Measurements from ENCODE around the gene RASSF9. TPM values are rescaled to one million over a fixed set of nuclear protein-coding genes. Genes with fewer than 3 reads are reported as not detected.

Gene RASSF9
- polyA plus RNA-seq, 6 donors from 2014 or later: not detected

GRCh38 chr12:85805654-85806053, 30.6 kb downstream of the RASSF9 start:
- H3K27ac Mint-ChIP-seq: no peak overlapping the region
- H3K36me3 Mint-ChIP-seq: no peaks in the 10 kb centered on the region
- no peak overlapping the region for H3K4me3 Mint-ChIP-seq
- ATAC-seq (ENCODE audit: low read depth in 2 of 2) (no peak), DNase-seq (no peak)
- no peaks in the 10 kb centered on the region for H3K27me3 Mint-ChIP-seq
- H3K9me3 Mint-ChIP-seq: peaks cover 0 to 2% (median 0%) of the 10 kb centered on the region in 7 donors
- no peaks in the 10 kb centered on the region for H3K4me1 Mint-ChIP-seq

- peaks cover 0 to 2% (median 0%) of the 10 kb centered on the region in 7 donors for H3K9me3 Mint-ChIP-seq
- H3K4me3 Mint-ChIP-seq: no peak overlapping the region
These were observed 31.5 kb downstream of the RASSF9 start for GRCh38 chr12:85804663-85805062.

DNA sequence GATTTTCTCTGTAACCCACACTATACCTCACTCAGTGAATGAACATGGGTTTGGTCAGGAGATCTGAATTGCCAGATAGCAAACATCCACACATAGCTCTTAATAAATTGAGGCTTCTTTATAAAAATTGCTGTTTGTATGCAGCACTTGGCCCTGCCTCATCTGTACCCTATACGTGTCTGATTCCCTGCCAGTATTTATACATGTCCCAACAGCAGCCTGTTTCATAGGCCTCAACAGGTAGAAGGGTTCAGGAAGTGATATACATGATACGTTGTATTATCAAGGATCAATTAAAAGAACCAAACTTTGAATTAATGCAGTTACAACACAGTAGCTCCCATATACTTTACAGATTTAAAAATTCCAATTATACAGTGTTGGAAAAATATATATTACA, 32.3 kb downstream of the RASSF9 start:
- Mint-ChIP-seq H3K27me3 (no peaks in the 10 kb centered on the region), H3K4me1 (no peaks in the 10 kb centered on the region), H3K9me3 (peaks cover 0 to 2% (median 0%) of the 10 kb centered on the region in 7 donors), H3K27ac (no peak overlapping the region), H3K4me3 (no peak overlapping the region), H3K36me3 (no peaks in the 10 kb centered on the region)
- DNase-seq (no peak), ATAC-seq (ENCODE audit: low read depth in 2 of 2) (no peak)

More at GRCh38 chr12:85804663-85805062, 31.5 kb downstream of the RASSF9 start:
- peak overlapping the region in 1 of 6 donors; percentile 50 for H3K27ac Mint-ChIP-seq
- ATAC-seq (ENCODE audit: low read depth in 2 of 2): no peak
- H3K27me3 Mint-ChIP-seq: no peaks in the 10 kb centered on the region
- H3K36me3 Mint-ChIP-seq: no peaks in the 10 kb centered on the region
- DNase-seq: no peak
- H3K4me1 Mint-ChIP-seq: no peaks in the 10 kb centered on the region

GRCh38 chr12:85803231-85803630, 33.0 kb downstream of the RASSF9 start:
- no peaks in the 10 kb centered on the region for H3K27me3 Mint-ChIP-seq
- H3K4me1 Mint-ChIP-seq: no peaks in the 10 kb centered on the region
- H3K9me3 Mint-ChIP-seq: peaks cover 0 to 2% (median 0%) of the 10 kb centered on the region in 7 donors
- H3K4me3 Mint-ChIP-seq: no peak overlapping the region
- DNase-seq (no peak), ATAC-seq (ENCODE audit: low read depth in 2 of 2) (no peak)
- no peaks in the 10 kb centered on the region for H3K36me3 Mint-ChIP-seq
- H3K27ac Mint-ChIP-seq: no peak overlapping the region

DNA sequence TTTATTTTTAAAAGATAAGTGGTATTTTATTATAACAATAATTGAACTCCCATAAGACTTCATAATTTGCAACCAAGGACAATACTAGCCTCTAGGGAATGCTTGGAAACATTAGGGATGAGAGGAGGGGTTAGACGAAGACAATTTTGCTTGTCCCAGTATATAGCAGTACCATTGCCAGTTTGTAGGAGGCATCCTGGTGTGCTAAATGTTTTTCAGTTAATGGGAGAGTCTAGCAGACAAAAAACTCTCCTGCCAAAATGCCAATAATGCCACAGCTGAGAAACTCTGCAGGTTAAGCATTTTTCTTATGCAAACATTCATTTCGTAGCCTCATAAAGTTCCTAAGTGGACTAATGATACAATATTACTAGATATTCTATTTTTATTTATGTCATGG, 38.1 kb downstream of the RASSF9 start:
- ATAC-seq (ENCODE audit: low read depth in 2 of 2): no peak
- Mint-ChIP-seq H3K4me3 (no peak overlapping the region), H3K27ac (no peak overlapping the region), H3K4me1 (no peaks in the 10 kb centered on the region), H3K36me3 (no peaks in the 10 kb centered on the region), H3K9me3 (no peaks in the 10 kb centered on the region), H3K27me3 (no peaks in the 10 kb centered on the region)
- DNase-seq: no peak

DNA sequence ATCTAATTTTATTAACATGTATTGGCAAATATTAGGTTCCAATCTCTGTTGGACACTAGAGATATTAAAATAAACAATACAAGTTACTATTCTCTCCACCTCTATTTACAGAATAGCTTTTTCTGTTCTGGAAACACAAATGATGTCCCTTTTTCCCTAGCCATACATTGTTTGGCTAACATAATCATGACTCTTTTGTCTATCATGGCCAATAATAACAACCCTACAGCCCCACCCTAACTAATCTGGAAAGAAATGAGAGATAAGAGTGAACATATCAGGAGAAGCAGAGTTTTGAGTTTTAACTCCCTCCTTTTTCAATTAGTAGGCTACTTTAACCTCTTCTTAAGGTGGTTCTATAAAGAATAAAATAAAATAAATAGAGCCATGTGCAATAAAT, 40.2 kb downstream of the RASSF9 start:
- no peaks in the 10 kb centered on the region for H3K27me3 Mint-ChIP-seq
- H3K9me3 Mint-ChIP-seq: no peaks in the 10 kb centered on the region
- ATAC-seq (ENCODE audit: low read depth in 2 of 2): no peak
- DNase-seq: no peak
- no peaks in the 10 kb centered on the region for H3K36me3 Mint-ChIP-seq
- H3K27ac Mint-ChIP-seq: no peak overlapping the region
- H3K4me3 Mint-ChIP-seq: no peak overlapping the region
- no peaks in the 10 kb centered on the region for H3K4me1 Mint-ChIP-seq

DNA sequence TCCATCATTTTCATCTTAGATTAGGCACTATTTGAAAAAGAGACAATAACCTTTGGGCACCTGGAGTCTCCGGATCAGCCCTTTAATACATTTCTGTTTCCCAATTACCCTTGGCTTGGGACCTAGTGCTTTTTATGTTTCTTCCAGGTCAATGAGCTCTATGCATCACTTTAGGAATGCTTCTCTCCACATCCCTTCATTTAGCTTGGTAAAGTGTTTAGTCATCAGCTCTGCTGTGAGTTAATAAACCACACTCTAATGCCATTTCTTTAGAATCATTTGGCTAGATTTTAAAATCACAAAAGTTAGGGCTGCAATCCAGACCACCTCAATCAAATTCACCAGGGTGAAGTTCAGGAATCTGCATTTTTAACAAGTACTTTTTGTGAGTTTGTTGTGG, 41.7 kb downstream of the RASSF9 start:
- Mint-ChIP-seq H3K36me3 (no peaks in the 10 kb centered on the region), H3K27me3 (no peaks in the 10 kb centered on the region), H3K27ac (no peak overlapping the region), H3K4me1 (no peaks in the 10 kb centered on the region), H3K9me3 (peaks cover 0 to 3% (median 0%) of the 10 kb centered on the region in 7 donors), H3K4me3 (no peak overlapping the region)
- DNase-seq (no peak), ATAC-seq (ENCODE audit: low read depth in 2 of 2) (no peak)

DNA sequence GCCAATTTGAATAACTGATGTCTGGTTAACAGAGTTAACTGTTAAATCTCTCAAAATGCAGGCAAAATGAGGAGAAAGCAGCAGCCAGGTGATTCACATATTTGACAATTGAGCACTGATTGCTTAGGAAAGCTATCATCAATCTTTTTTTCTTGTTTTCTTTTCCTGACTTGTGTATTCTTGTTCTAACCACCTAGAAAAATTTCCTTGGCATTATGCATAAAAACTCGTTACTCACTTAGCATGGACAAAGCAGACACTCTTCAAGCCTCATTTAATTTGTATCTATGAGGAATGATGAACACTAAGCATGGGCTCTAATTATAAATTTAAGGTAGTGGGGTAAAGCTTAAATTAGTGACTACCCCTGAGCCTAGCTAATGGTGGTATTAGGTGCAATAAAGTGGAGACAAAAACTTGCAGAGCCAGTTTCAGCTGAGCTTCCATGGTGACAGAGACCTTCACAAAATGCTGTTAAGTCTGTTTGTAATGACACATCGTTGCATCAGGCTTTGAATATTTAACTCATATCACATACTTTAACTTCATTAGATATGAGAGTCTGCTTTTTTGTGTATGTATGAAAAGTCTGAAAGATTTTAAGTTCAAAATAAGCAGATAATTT, 52.0 kb downstream of the RASSF9 start:
- no peaks in the 10 kb centered on the region for H3K36me3 Mint-ChIP-seq
- no peak overlapping the region for H3K4me3 Mint-ChIP-seq
- no peak for DNase-seq
- no peaks in the 10 kb centered on the region for H3K27me3 Mint-ChIP-seq
- H3K4me1 Mint-ChIP-seq: no peaks in the 10 kb centered on the region
- peak overlapping the region in 1 of 6 donors; percentile 45 for H3K27ac Mint-ChIP-seq
- peaks cover 0 to 4% (median 2%) of the 10 kb centered on the region in 7 donors for H3K9me3 Mint-ChIP-seq
- ATAC-seq (ENCODE audit: low read depth in 2 of 2): no peak

GRCh38 chr12:85782711-85783110, 53.5 kb downstream of the RASSF9 start:
- H3K27me3 Mint-ChIP-seq: no peaks in the 10 kb centered on the region
- peaks cover 0 to 4% (median 0%) of the 10 kb centered on the region in 7 donors for H3K9me3 Mint-ChIP-seq
- no peak overlapping the region for H3K4me3 Mint-ChIP-seq
- H3K4me1 Mint-ChIP-seq: no peaks in the 10 kb centered on the region
- ATAC-seq (ENCODE audit: low read depth in 2 of 2) (no peak), DNase-seq (no peak)
- no peaks in the 10 kb centered on the region for H3K36me3 Mint-ChIP-seq
- H3K27ac Mint-ChIP-seq: no peak overlapping the region

DNA sequence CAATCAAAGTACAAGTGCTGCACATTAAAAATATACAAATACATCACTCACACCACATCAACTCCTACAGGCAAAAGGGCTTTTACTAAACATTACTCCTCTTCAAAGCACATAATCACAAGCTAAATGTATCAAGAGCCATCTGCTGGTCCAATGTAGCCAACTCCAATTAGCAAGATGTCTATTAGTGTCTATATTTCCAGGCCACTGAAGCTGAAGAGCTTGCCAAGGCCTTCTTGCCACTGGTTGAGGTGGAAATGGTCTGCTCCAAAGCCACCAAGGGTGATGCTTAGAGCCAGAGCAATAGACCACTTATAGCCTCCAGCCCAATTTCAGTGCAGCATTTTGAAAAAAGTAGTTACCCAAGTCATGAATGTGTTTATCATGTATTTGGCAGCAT, 54.4 kb downstream of the RASSF9 start:
- Mint-ChIP-seq H3K27ac (no peak overlapping the region), H3K4me1 (no peaks in the 10 kb centered on the region), H3K9me3 (peaks cover 0 to 4% (median 0%) of the 10 kb centered on the region in 7 donors), H3K27me3 (no peaks in the 10 kb centered on the region), H3K36me3 (no peaks in the 10 kb centered on the region), H3K4me3 (no peak overlapping the region)
- no peak for DNase-seq
- no peak for ATAC-seq (ENCODE audit: low read depth in 2 of 2)

- no peaks in the 10 kb centered on the region for H3K36me3 Mint-ChIP-seq
- no peaks in the 10 kb centered on the region for H3K27me3 Mint-ChIP-seq
- no peak for DNase-seq
- H3K9me3 Mint-ChIP-seq: peaks cover 0 to 3% (median 0%) of the 10 kb centered on the region in 7 donors
- H3K4me3 Mint-ChIP-seq: no peak overlapping the region
- no peak for ATAC-seq (ENCODE audit: low read depth in 2 of 2)
- no peak overlapping the region for H3K27ac Mint-ChIP-seq
- no peaks in the 10 kb centered on the region for H3K4me1 Mint-ChIP-seq
These were observed 56.4 kb downstream of the RASSF9 start for GRCh38 chr12:85779768-85780167.

DNA sequence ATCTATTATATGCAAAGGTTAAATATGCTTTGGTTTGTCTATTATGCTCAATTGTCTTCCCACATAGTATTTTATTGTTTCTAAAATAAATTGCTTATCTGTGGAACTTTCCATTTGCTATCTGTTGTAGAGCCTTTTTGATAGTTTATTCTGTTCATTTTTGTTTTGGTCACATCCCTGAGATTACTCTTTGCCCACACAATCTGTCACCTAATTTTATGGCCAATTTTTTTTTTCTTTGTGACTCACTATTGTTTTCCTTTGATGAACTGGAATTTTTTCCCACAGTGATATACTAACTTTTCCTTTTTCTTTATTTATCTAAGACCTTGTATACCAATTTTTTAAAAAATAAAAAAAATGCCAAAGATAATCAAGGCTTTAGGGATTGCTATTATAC, 61.1 kb downstream of the RASSF9 start:
- no peak overlapping the region for H3K4me3 Mint-ChIP-seq
- H3K4me1 Mint-ChIP-seq: no peaks in the 10 kb centered on the region
- DNase-seq (no peak), ATAC-seq (ENCODE audit: low read depth in 2 of 2) (no peak)
- H3K27me3 Mint-ChIP-seq: no peaks in the 10 kb centered on the region
- H3K36me3 Mint-ChIP-seq: no peaks in the 10 kb centered on the region
- peaks cover 0 to 9% (median 0%) of the 10 kb centered on the region in 7 donors for H3K9me3 Mint-ChIP-seq
- H3K27ac Mint-ChIP-seq: no peak overlapping the region

DNA sequence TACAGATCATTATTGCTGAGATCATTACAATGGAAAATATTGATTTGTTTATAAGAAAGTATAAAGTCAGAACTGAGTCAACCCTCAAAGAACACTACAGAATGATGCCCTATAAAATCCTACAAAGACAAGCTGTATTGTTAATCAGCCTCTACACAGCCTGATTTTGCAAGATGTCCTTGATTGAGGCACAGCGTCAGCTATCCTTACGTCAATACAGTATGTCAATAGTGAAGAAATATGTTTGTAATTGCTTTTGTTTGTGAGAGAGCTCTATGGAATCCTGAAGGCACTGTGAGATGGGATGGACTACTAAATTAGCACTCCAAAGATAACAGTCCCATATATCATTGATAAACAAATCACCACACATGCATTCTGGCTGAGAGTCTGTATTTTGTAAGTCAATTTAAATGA, 70.7 kb downstream of the RASSF9 start:
- DNase-seq (no peak), ATAC-seq (ENCODE audit: low read depth in 2 of 2) (no peak)
- Mint-ChIP-seq H3K4me1 (no peaks in the 10 kb centered on the region), H3K27ac (no peak overlapping the region), H3K9me3 (peaks cover 0 to 3% (median 0%) of the 10 kb centered on the region in 7 donors), H3K36me3 (no peaks in the 10 kb centered on the region), H3K4me3 (no peak overlapping the region), H3K27me3 (no peaks in the 10 kb centered on the region)

DNA sequence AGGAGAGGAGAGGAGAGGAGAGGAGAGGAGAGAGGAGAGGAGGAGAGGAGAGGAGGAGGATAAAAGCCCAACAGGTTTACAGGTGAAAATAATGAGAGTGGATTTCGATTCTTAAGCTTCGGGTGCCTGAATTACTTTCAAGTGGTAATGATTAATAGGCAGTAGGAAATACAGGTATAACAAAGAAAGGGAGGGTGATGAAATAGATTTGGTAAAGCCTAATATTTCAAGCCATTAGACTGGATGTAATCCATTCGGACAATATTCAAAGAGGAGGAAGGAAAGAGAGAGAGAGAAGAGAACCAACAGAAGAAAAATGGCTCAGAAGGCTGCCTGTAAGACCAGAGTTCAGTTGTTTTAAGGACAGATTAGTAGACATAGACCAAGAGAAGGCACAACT, 76.6 kb downstream of the RASSF9 start:
- H3K9me3 Mint-ChIP-seq: peaks cover 5 to 15% (median 10%) of the 10 kb centered on the region in 7 donors
- H3K27ac Mint-ChIP-seq: no peak overlapping the region
- H3K27me3 Mint-ChIP-seq: no peaks in the 10 kb centered on the region
- H3K4me3 Mint-ChIP-seq: no peak overlapping the region
- no peaks in the 10 kb centered on the region for H3K4me1 Mint-ChIP-seq
- H3K36me3 Mint-ChIP-seq: no peaks in the 10 kb centered on the region
- no peak for DNase-seq
- ATAC-seq (ENCODE audit: low read depth in 2 of 2): no peak

- no peak for ATAC-seq (ENCODE audit: low read depth in 2 of 2)
These were observed 77.1 kb downstream of the RASSF9 start for GRCh38 chr12:85759091-85759490.

More at GRCh38 chr12:85759091-85759490, 77.1 kb downstream of the RASSF9 start:
- Mint-ChIP-seq H3K27me3 (no peaks in the 10 kb centered on the region), H3K9me3 (peaks cover 6 to 17% (median 11%) of the 10 kb centered on the region in 7 donors), H3K4me1 (no peaks in the 10 kb centered on the region), H3K27ac (peak overlapping the region in 1 of 6 donors; percentile 56), H3K4me3 (no peak overlapping the region), H3K36me3 (no peaks in the 10 kb centered on the region)
- no peak for DNase-seq
